SK-N-SH (cell line): Measurements from ENCODE around the gene HMGB1.

Experiments used
- CTCF ChIP-seq: fragments of 200-600 bp; sonication (generic); IDR thresholded peaks from 2 replicates; pipeline ENCODE4 v1.6.1; 2017; ENCODE audit warnings: antibody characterized with exemption, mild to moderate bottlenecking, moderate library complexity
- ELF1 ChIP-seq: IDR thresholded peaks from 2 replicates; pipeline ENCODE4 v1.4.0; 2012
- EZH2phosphoT487 ChIP-seq: fragments of 200-600 bp; sonication (generic); IDR thresholded peaks from 2 replicates; pipeline ENCODE4 v1.6.1; 2017; ENCODE audit warnings: low read depth, mixed run types, mild to moderate bottlenecking, antibody characterized with exemption, moderate library complexity, borderline replicate concordance
- FOXM1 ChIP-seq: IDR thresholded peaks from 2 replicates; pipeline ENCODE4 v1.4.0; 2012; ENCODE audit warnings: low read depth, mild to moderate bottlenecking
- POLR2AphosphoS5 ChIP-seq: IDR thresholded peaks from 2 replicates; pipeline ENCODE4 v1.6.1; 2012; ENCODE audit warnings: low read depth, low read length
- SIN3A ChIP-seq: IDR thresholded peaks from 2 replicates; pipeline ENCODE4 v1.6.1; 2012; ENCODE audit warnings: low read depth, mild to moderate bottlenecking, low read length, moderate library complexity, borderline replicate concordance

- TF ChIP-seq SIN3A (no peak), FOXM1 (no peak), CTCF (no peak), POLR2AphosphoS5 (no peak), EZH2phosphoT487 (no peak), ELF1 (no peak)
Observed at GRCh38 chr13:30456290-30456689, 9.4 kb downstream of the HMGB1 start.
